ENCODE measurements around the gene CACNG3.
"Not testable (repeated sequence)": the region's sequence is repeated elsewhere in the genome, so short reads cannot be mapped to it uniquely, and the experiment has no call there.

- TF ChIP-seq DNMT1 (CRISPR knock-in tag; IDR thresholded peaks at IDR 0.05); SALL2 (CRISPR knock-in tag; IDR thresholded peaks at IDR 0.05); JUNB (CRISPR knock-in tag; IDR thresholded peaks at IDR 0.05; ENCODE audit: borderline replicate concordance); CTCF (CRISPR knock-in tag; IDR thresholded peaks at IDR 0.05); ZNF501 (CRISPR knock-in tag; IDR thresholded peaks at IDR 0.05); SOX6 (IDR thresholded peaks at IDR 0.05); SOX6 (CRISPR knock-in tag; IDR thresholded peaks at IDR 0.05); JUND (CRISPR knock-in tag; IDR thresholded peaks at IDR 0.05): not testable (repeated sequence)
Measured at GRCh38 chr16:24238846-24239245, 17.3 kb upstream of the CACNG3 start.
